ENCODE measurements around the gene EMX2. TPM values are rescaled to one million over a fixed set of nuclear protein-coding genes. Genes with fewer than 3 reads are reported as not detected.
A peak's percentile ranks its signal among the peaks of the same experiment; 100 is the strongest.

EMX2 gene
- total RNA-seq, 1 experiment from 2014 or later, result not detected

- intact Hi-C loops (cut with micrococcal nuclease), result loop anchor here (1.0 to 10.0 kb wide), 4 partner anchors 147 to 704 kb away; no protein-coding TSS in a partner anchor
- ChIA-PET POLR2A (no interaction called here), CTCF (interaction anchor here (0.7 to 2.0 kb wide), 6 partner anchors 40 to 722 kb away, joined by 3 to 7 read pairs (median 4); no protein-coding TSS in a partner anchor), RAD21 (ENCODE audit: low non-redundant PET in 1 of 2, low total read pairs in 2 of 2, uncharacterized antibody in 2 of 2, unreplicated experiment in 2 of 2) (interaction anchor here in 1 of 2 experiments (0.6 kb wide), 1 partner anchor 528 kb away, joined by 3 read pairs; no protein-coding TSS in a partner anchor)
- TF ChIP-seq EGR1 (IDR thresholded peaks at IDR 0.05; ENCODE audit: low read depth), result no peak
- TF ChIP-seq ZNF274 (IDR thresholded peaks at IDR 0.05; ENCODE audit: low read depth, low read length), result no peak
- TF ChIP-seq, protein P1, sequence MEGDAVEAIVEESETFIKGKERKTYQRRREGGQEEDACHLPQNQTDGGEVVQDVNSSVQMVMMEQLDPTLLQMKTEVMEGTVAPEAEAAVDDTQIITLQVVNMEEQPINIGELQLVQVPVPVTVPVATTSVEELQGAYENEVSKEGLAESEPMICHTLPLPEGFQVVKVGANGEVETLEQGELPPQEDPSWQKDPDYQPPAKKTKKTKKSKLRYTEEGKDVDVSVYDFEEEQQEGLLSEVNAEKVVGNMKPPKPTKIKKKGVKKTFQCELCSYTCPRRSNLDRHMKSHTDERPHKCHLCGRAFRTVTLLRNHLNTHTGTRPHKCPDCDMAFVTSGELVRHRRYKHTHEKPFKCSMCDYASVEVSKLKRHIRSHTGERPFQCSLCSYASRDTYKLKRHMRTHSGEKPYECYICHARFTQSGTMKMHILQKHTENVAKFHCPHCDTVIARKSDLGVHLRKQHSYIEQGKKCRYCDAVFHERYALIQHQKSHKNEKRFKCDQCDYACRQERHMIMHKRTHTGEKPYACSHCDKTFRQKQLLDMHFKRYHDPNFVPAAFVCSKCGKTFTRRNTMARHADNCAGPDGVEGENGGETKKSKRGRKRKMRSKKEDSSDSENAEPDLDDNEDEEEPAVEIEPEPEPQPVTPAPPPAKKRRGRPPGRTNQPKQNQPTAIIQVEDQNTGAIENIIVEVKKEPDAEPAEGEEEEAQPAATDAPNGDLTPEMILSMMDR (IDR thresholded peaks at IDR 0.05 in 2 of 3, conservative IDR thresholded peaks at IDR 0.05 in 1 of 3; ENCODE audit: borderline replicate concordance in 1 of 3, insufficient read depth in 1 of 3, low read depth in 2 of 3, low read length in 2 of 3), result no peak
- no peak for TF ChIP-seq SIN3A (IDR thresholded peaks at IDR 0.05; ENCODE audit: low read depth)
- TF ChIP-seq SRF (IDR thresholded peaks at IDR 0.05; ENCODE audit: low read depth), result no peak
- H3K27me3 ChIP-seq (ENCODE audit: insufficient read depth, low read length), result peaks cover 22% of the 10 kb centered on the region
- no peak overlapping the region for H3K4me3 ChIP-seq (replicated peaks in 1 of 2; ENCODE audit: low read depth in 1 of 2, low read length in 2 of 2)
- no TSS peak for BruUV-seq (replicated peaks)
- no peaks in the 10 kb centered on the region for H4K20me1 ChIP-seq (ENCODE audit: insufficient read depth)
- no peaks in the 10 kb centered on the region for H3K9me3 ChIP-seq (ENCODE audit: control insufficient read depth in 1 of 2, insufficient read depth in 1 of 2, low read depth in 1 of 2, low read length in 2 of 2)
- H3K79me2 ChIP-seq (ENCODE audit: insufficient read depth, low read length), result no peaks in the 10 kb centered on the region
- DNase-seq (ENCODE audit: low read depth, low spot score) (no peak), ATAC-seq (peak; percentile 30)
- peaks cover 0 to 6% of the 10 kb centered on the region in 2 experiments; a peak in 1 of 4 replicates for H3K4me1 ChIP-seq (ENCODE audit: control insufficient read depth in 1 of 2, insufficient read depth in 2 of 2, low read length in 2 of 2)
- no peaks in the 10 kb centered on the region for H3K36me3 ChIP-seq (ENCODE audit: control insufficient read depth in 1 of 2, insufficient read depth in 2 of 2, low read length in 2 of 2)
- H3K9me2 ChIP-seq (ENCODE audit: insufficient read depth), result no peaks in the 10 kb centered on the region
- no peak overlapping the region for H3K27ac ChIP-seq (ENCODE audit: low read depth, low read length)
- no peak overlapping the region for H3K9ac ChIP-seq (ENCODE audit: low read length)
- H3K4me2 ChIP-seq (ENCODE audit: low read length), result no peak overlapping the region
- no peak overlapping the region for H2AFZ ChIP-seq (ENCODE audit: low read depth, low read length, poor library complexity, severe bottlenecking)
These were observed 5.6 kb upstream of the EMX2 start for GRCh38 chr10:117536866-117537435.

DNA sequence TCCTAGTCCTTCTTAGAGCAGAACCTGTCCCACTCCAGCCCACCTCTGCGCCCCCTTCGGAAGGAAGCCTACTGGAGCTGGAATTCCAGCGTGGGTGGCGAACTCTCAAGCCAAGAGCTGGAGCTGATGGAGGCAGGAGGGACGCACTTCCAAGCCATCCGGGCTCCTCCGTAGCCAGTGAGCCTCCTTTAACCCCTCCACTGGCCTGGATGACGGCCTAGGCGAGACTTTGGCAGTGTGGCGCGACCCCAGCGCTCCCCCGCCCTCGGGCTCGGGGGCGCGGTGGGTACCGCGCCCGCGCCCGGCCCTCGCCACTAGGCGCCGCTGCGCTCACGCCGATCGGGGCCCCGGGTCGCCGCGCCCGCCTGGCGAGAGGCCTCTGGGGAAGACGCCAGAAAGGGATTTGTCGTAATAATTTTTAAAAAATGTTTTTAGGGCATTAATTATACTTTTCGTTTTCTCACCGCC is 5.1 kb upstream of the EMX2 start:
- POLR2A ChIA-PET, result no interaction called here
- Histone ChIP-seq H3K4me3 (replicated peaks in 1 of 2; ENCODE audit: low read depth in 1 of 2, low read length in 2 of 2) (no peak overlapping the region), H2AFZ (ENCODE audit: low read depth, low read length, poor library complexity, severe bottlenecking) (peak overlapping the region; percentile 98)

More for the DNA sequence above, 5.1 kb upstream of the EMX2 start:
- no peaks in the 10 kb centered on the region for H3K79me2 ChIP-seq (ENCODE audit: insufficient read depth, low read length)
- intact Hi-C loops (cut with micrococcal nuclease), result loop anchor here (1.0 to 10.0 kb wide), 4 partner anchors 147 to 704 kb away; no protein-coding TSS in a partner anchor
- peak overlapping the region; percentile 35 for H3K4me2 ChIP-seq (ENCODE audit: low read length)
- DNase-seq (ENCODE audit: low read depth, low spot score), result no peak
- peaks cover 0 to 6% of the 10 kb centered on the region in 2 experiments; a peak in 1 of 4 replicates for H3K4me1 ChIP-seq (ENCODE audit: control insufficient read depth in 1 of 2, insufficient read depth in 2 of 2, low read length in 2 of 2)
- ATAC-seq, result peak; percentile 88
- peaks cover 18% of the 10 kb centered on the region for H3K27me3 ChIP-seq (ENCODE audit: insufficient read depth, low read length)
- no peak for TF ChIP-seq SRF (IDR thresholded peaks at IDR 0.05; ENCODE audit: low read depth)
- peak; percentile 83 for TF ChIP-seq RAD21 (IDR thresholded peaks at IDR 0.05; ENCODE audit: low read depth)
- TF ChIP-seq CEBPB (IDR thresholded peaks at IDR 0.05; ENCODE audit: low read depth), result no peak
- TF ChIP-seq ELF1 (IDR thresholded peaks at IDR 0.05; ENCODE audit: borderline replicate concordance, low read depth), result no peak
- no peak for TF ChIP-seq JUND (IDR thresholded peaks at IDR 0.05)
- TF ChIP-seq ZFX (IDR thresholded peaks at IDR 0.05), result no peak
- no peak for TF ChIP-seq SIN3A (IDR thresholded peaks at IDR 0.05; ENCODE audit: low read depth)
- no peak for TF ChIP-seq EZH2 (IDR thresholded peaks at IDR 0.05)
- TF ChIP-seq TCF7L2 (IDR thresholded peaks at IDR 0.05; ENCODE audit: borderline replicate concordance, extremely low read depth, insufficient read depth, insufficient read length), result no peak
- TF ChIP-seq, protein P1 (IDR thresholded peaks at IDR 0.05 in 2 of 3, conservative IDR thresholded peaks at IDR 0.05 in 1 of 3; ENCODE audit: borderline replicate concordance in 1 of 3, insufficient read depth in 1 of 3, low read depth in 2 of 3, low read length in 2 of 3), result peak; percentile 46 to 85 (median 79)
- H3K9me2 ChIP-seq (ENCODE audit: insufficient read depth), result no peaks in the 10 kb centered on the region
- RAD21 ChIA-PET (ENCODE audit: low non-redundant PET in 1 of 2, low total read pairs in 2 of 2, uncharacterized antibody in 2 of 2, unreplicated experiment in 2 of 2), result interaction anchor here in 1 of 2 experiments (0.6 kb wide), 1 partner anchor 528 kb away, joined by 3 read pairs; no protein-coding TSS in a partner anchor
- BruUV-seq (replicated peaks), result no TSS peak
- H3K36me3 ChIP-seq (ENCODE audit: control insufficient read depth in 1 of 2, insufficient read depth in 2 of 2, low read length in 2 of 2), result no peaks in the 10 kb centered on the region
- CTCF ChIA-PET, result interaction anchor here (0.7 to 2.0 kb wide), 6 partner anchors 41 to 722 kb away, joined by 3 to 7 read pairs (median 4); no protein-coding TSS in a partner anchor
- H3K9ac ChIP-seq (ENCODE audit: low read length), result no peak overlapping the region
- no peaks in the 10 kb centered on the region for H4K20me1 ChIP-seq (ENCODE audit: insufficient read depth)
- H3K27ac ChIP-seq (ENCODE audit: low read depth, low read length), result no peak overlapping the region
- H3K9me3 ChIP-seq (ENCODE audit: control insufficient read depth in 1 of 2, insufficient read depth in 1 of 2, low read depth in 1 of 2, low read length in 2 of 2), result no peaks in the 10 kb centered on the region
